Upper lobe of right lung (tissue), 1 donor: Measurements from ENCODE around the gene CHRNA1. TPM values are rescaled to one million over a fixed set of nuclear protein-coding genes. Genes with fewer than 3 reads are reported as not detected.

Source experiments
- ATAC-seq: fragments of 200-7000 bp; cut with Tn5 transposase; one replicate; pipeline ENCODE4 v1.9.1; 2020; ENCODE audit warnings: mild to moderate bottlenecking, moderate library complexity
- DNase-seq: peaks from one replicate; pipeline ENCODE4 v3.0.0-alpha.2; 2020
- H3K27ac ChIP-seq: fragments of 200-600 bp; one replicate; pipeline ENCODE4 v1.8.0; 2022
- H3K27me3 ChIP-seq: fragments of 200-600 bp; one replicate; pipeline ENCODE4 v1.8.0; 2022; ENCODE audit warnings: mild to moderate bottlenecking
- H3K36me3 ChIP-seq: fragments of 200-600 bp; one replicate; pipeline ENCODE4 v1.8.0; 2022
- H3K4me1 ChIP-seq: fragments of 200-600 bp; one replicate; pipeline ENCODE4 v1.8.0; 2022
- H3K4me3 ChIP-seq: fragments of 200-600 bp; one replicate; pipeline ENCODE4 v1.8.0; 2022; ENCODE audit warnings: mild to moderate bottlenecking
- H3K9me3 ChIP-seq: fragments of 200-600 bp; one replicate; pipeline ENCODE4 v1.8.0; 2022
- intact Hi-C: fragments of 100-400 bp; cut with DNase I; formaldehyde crosslinking; loops from one replicate; pipeline ENCODE4 v1.11.0; 2022
- total RNA-seq: library from RNA; stranded (reverse); fragmentation: NEBNext Ultra II Directional; extraction: Animal tissue kit (Norgen Biotek cat#: 25700); gene quantifications from one replicate; pipeline ENCODE4 v1.2.1, GENCODE V29; 2021
- TF ChIP-seq, protein P1 (sequence below): fragments of 200-600 bp; IDR thresholded peaks from one replicate; pipeline ENCODE4 v1.8.0; 2022; ENCODE audit warnings: antibody characterized with exemption
- donor health status: DM: no; HTN: yes; CAD: no; lungs with severe emphysema.

The CHRNA1 gene
- total RNA-seq, 1 donor from 2014 or later, result 0.52 TPM

DNA sequence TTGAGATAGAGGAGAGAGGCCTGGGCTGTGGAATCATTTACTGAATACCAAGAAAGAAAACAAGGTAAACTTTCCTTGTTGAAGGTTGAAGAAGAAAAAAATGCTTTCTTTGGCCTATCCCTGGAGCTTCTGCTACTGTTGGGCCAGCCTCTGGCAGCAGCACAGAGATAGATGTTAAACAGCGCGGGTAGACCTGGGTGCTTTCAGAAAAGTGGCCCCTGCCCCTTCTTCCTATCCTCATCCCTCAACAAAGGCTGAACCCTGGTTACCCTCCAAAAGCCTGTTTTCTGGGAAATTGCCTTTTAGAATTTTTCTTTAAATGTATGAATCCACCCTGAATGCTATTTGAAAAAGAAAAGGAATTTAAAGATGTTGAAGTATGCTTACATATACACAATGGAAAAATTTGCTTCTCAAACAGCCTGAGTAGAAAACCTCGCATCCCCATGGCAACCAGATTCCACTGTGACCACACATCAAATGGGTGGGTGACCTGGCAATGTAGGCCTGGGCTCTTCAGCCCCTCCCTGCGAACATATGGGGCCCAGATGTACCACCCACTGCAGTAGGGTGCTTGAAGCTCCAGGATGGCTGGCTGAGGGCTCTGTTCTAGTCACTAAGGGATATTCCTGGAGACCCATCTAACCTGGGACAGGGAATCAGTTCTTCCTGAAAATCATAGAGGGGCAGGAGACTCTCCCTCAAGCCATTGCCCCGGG is 23.4 kb upstream of the CHRNA1 start:
- no peak for ATAC-seq

DNA sequence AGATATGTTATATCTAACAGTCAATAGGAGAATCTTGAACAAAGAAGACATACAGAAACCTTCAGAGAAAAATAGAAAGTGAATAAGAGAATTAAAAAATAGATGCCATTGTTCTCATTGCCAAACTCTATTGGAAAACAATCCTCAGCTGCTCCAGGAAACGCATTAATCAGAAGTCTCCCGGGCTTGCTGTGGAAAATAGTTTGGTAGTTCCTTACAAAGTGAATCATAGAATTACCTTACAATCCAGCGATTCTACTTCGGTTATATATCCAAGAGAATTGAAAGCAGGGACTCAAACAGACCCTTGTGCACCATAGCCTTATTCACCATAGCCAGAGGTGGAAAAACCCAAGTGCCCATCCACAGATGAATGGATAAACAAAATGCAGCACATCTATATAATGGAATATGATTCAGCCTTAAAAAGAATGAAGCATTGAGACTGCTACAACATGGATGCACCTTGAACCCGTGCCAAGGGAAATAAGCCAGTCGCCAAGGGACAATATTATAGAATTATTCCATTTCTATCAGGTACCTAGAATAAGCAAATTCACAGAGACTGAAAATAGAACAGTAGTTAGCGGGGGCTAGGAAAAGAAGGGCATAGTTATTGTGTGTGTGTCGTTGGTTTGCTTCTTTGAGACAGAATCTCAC is 21.9 kb upstream of the CHRNA1 start:
- Histone ChIP-seq H3K4me3 (no peak overlapping the region), H3K27me3 (no peaks in the 10 kb centered on the region), H3K9me3 (no peaks in the 10 kb centered on the region), H3K4me1 (peaks cover 6% of the 10 kb centered on the region), H3K36me3 (no peaks in the 10 kb centered on the region), H3K27ac (no peak overlapping the region)
- ATAC-seq, result no peak
- intact Hi-C loops, result no loop called here
- DNase-seq, result no peak
- TF ChIP-seq, protein P1, sequence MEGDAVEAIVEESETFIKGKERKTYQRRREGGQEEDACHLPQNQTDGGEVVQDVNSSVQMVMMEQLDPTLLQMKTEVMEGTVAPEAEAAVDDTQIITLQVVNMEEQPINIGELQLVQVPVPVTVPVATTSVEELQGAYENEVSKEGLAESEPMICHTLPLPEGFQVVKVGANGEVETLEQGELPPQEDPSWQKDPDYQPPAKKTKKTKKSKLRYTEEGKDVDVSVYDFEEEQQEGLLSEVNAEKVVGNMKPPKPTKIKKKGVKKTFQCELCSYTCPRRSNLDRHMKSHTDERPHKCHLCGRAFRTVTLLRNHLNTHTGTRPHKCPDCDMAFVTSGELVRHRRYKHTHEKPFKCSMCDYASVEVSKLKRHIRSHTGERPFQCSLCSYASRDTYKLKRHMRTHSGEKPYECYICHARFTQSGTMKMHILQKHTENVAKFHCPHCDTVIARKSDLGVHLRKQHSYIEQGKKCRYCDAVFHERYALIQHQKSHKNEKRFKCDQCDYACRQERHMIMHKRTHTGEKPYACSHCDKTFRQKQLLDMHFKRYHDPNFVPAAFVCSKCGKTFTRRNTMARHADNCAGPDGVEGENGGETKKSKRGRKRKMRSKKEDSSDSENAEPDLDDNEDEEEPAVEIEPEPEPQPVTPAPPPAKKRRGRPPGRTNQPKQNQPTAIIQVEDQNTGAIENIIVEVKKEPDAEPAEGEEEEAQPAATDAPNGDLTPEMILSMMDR, result no peak

More for the DNA sequence above, 23.4 kb upstream of the CHRNA1 start:
- intact Hi-C loops, result no loop called here
- Histone ChIP-seq H3K27me3 (no peaks in the 10 kb centered on the region), H3K9me3 (no peaks in the 10 kb centered on the region), H3K36me3 (no peaks in the 10 kb centered on the region), H3K27ac (no peak overlapping the region), H3K4me1 (peaks cover 6% of the 10 kb centered on the region), H3K4me3 (no peak overlapping the region)
- TF ChIP-seq, protein P1, result no peak
- no peak for DNase-seq

DNA sequence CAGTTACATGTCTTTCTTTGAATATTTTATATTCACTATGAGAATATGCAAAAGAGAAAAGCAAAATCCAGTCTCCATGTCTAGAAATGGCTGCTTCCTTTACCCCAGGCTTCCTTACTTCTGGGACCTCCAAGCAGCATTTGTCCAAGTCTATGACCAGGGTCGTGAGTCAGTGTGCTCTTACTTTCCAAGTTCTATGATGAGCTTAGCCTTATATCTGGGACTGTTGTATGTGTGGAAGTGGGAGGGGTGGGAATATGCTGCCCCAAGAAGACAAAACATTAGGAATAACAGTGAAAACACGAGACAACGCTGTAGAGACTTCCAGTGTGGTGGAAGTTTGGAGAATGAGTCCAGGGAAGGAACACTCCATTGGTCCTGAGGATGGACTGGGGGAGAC is 21.2 kb upstream of the CHRNA1 start:
- intact Hi-C loops, result no loop called here
- Histone ChIP-seq H3K27me3 (no peaks in the 10 kb centered on the region), H3K36me3 (no peaks in the 10 kb centered on the region), H3K4me1 (peaks cover 6% of the 10 kb centered on the region), H3K4me3 (no peak overlapping the region), H3K9me3 (no peaks in the 10 kb centered on the region), H3K27ac (no peak overlapping the region)
- TF ChIP-seq, protein P1, result no peak
- ATAC-seq (no peak), DNase-seq (no peak)

DNA sequence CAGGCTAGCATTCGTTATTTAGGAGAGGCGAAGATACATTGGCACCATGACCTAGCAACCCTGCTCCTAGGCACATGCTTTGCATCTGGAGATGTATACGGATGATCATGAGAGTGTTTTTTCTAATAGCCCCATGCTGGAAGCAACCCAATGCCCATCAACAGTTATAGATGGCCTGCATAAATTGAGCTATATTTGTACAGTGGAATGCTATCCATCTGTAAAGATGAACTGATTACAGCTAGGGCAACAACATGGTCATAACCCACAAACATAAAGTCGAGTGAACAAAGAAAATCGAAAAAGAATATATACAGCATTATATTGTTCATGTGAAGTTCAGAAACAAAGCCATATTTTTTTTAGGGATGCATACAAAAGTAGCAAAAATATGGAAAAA is 20.6 kb upstream of the CHRNA1 start:
- Histone ChIP-seq H3K27ac (no peak overlapping the region), H3K27me3 (no peaks in the 10 kb centered on the region), H3K4me1 (peaks cover 6% of the 10 kb centered on the region), H3K36me3 (no peaks in the 10 kb centered on the region), H3K9me3 (no peaks in the 10 kb centered on the region), H3K4me3 (no peak overlapping the region)
- TF ChIP-seq, protein P1, result no peak
- DNase-seq (no peak), ATAC-seq (no peak)
- intact Hi-C loops, result no loop called here

DNA sequence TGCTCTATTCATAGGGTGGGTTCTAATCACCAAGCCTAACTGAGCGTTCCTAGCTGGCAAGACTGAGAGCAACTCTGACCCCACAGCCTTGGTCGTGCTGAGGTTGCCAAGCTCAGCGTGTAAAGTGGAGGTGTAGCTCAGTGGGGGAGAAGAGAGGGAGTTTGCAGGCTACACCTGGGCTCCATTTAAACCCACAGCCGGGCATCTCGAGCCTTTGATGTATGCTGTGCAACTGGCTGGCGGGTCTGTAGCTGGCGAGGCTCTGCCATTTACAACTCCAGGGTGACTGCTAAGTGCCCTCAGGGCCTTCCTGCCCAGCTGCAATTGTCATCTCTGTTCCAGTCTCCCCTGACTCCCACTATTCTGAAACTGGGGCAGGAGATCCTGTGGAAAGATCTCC is 20.0 kb upstream of the CHRNA1 start:
- H3K36me3 ChIP-seq, result no peaks in the 10 kb centered on the region
- ATAC-seq (no peak), DNase-seq (no peak)
- no peak overlapping the region for H3K4me3 ChIP-seq
- no peak overlapping the region for H3K27ac ChIP-seq
- TF ChIP-seq, protein P1, result no peak
- H3K9me3 ChIP-seq, result no peaks in the 10 kb centered on the region
- intact Hi-C loops, result no loop called here
- no peaks in the 10 kb centered on the region for H3K27me3 ChIP-seq
- peaks cover 6% of the 10 kb centered on the region for H3K4me1 ChIP-seq
